Fibroblast of lung (primary cell): Measurements from ENCODE around the gene THAP4. TPM values are rescaled to one million over a fixed set of nuclear protein-coding genes. Genes with fewer than 3 reads are reported as not detected.

ENCODE experiments used
- DNase-seq, 2 donors: peaks; one replicate each; pipeline versions ENCODE4 v3.0.0 to v3.0.0-alpha.2; 2010; ENCODE audit warnings: low read depth in 2 of 2
- H2AFZ ChIP-seq: 2 replicates; pipeline ENCODE4 v1.5.1; 2012; ENCODE audit warnings: low read length, control low read depth, inconsistent platforms
- H3K27ac ChIP-seq: 2 replicates; pipeline ENCODE4 v1.5.1; 2011; ENCODE audit warnings: low read length, control low read depth; ENCODE audit not compliant: insufficient read depth
- H3K27me3 ChIP-seq: 2 replicates; pipeline ENCODE4 v1.5.1; 2011; ENCODE audit warnings: mild to moderate bottlenecking, low read length; ENCODE audit not compliant: control insufficient read depth, insufficient read depth
- H3K36me3 ChIP-seq: 2 replicates; pipeline ENCODE4 v1.5.1; 2011; ENCODE audit warnings: low read length; ENCODE audit not compliant: control insufficient read depth, insufficient read depth
- H3K4me1 ChIP-seq: 2 replicates; pipeline ENCODE4 v1.5.1; 2011; ENCODE audit warnings: low read length; ENCODE audit not compliant: control insufficient read depth, insufficient read depth; ENCODE audit errors: extremely low read depth
- H3K4me2 ChIP-seq: 2 replicates; pipeline ENCODE4 v1.5.1; 2011; ENCODE audit warnings: low read length, control low read depth; ENCODE audit not compliant: insufficient read depth; ENCODE audit errors: extremely low read depth
- H3K4me3 ChIP-seq, 4 experiments: fragments of 200-600 bp in 1 of 4; sonication (generic) in 1 of 4; replicated peaks in 1 of 4; 2 replicates each; pipeline ENCODE4 v1.5.1; 2011 to 2016; ENCODE audit warnings: low read length in 4 of 4, low read depth in 3 of 4, mild to moderate bottlenecking in 3 of 4, control low read depth in 2 of 4, inconsistent platforms in 1 of 4, mixed read lengths in 1 of 4; ENCODE audit not compliant: insufficient read depth in 1 of 4; ENCODE audit errors: control extremely low read depth in 1 of 4
- H3K79me2 ChIP-seq: 2 replicates; pipeline ENCODE4 v1.5.1; 2012; ENCODE audit warnings: mild to moderate bottlenecking, low read length, inconsistent platforms; ENCODE audit not compliant: control insufficient read depth, insufficient read depth
- H3K9ac ChIP-seq: 2 replicates; pipeline ENCODE4 v1.5.1; 2011; ENCODE audit warnings: mild to moderate bottlenecking, low read length, control low read depth; ENCODE audit not compliant: insufficient read depth
- H3K9me3 ChIP-seq: 2 replicates; pipeline ENCODE4 v1.5.1; 2012; ENCODE audit warnings: low read depth, low read length; ENCODE audit not compliant: control insufficient read depth, insufficient read depth
- H4K20me1 ChIP-seq: 2 replicates; pipeline ENCODE4 v1.5.1; 2011; ENCODE audit warnings: low read length; ENCODE audit not compliant: control insufficient read depth, insufficient read depth; ENCODE audit errors: extremely low read depth
- EZH2 ChIP-seq: IDR thresholded peaks from 2 replicates; pipeline ENCODE4 v1.5.1; 2012; ENCODE audit warnings: low read length, control low read depth, mild to moderate bottlenecking; ENCODE audit errors: missing control alignments
- polyA plus RNA-seq, 2 donors: library from polyadenylated mRNA; depleted of rRNA in 1 of 2; stranded (reverse) in 1 of 2; unstranded in 1 of 2; fragments of >200 nt; gene quantifications; 2 replicates each; pipeline ENCODE4 v1.2.1, GENCODE V29; 2011 to 2012; ENCODE audit warnings: missing spikeins in 1 of 2
- total RNA-seq: library from RNA; depleted of rRNA; stranded (reverse); fragments of >200 nt; gene quantifications from 2 replicates; pipeline ENCODE4 v1.2.1, GENCODE V29; 2014
- TF ChIP-seq, protein P1 (sequence below), 2 donors: IDR thresholded peaks in 1 of 2; conservative IDR thresholded peaks in 1 of 2; 1 replicate in 1 of 2; 2 replicates in 1 of 2; pipeline ENCODE4 v1.5.1; 2011 to 2012; ENCODE audit warnings: low read length in 2 of 2, control low read depth in 1 of 2, inconsistent platforms in 1 of 2, low read depth in 1 of 2, mild to moderate bottlenecking in 1 of 2

The THAP4 gene
- total and polyA plus RNA-seq, 2 donors (not counting 1 experiment from before 2014, with no cell fraction given) = 19.3 to 47.7 TPM

DNA sequence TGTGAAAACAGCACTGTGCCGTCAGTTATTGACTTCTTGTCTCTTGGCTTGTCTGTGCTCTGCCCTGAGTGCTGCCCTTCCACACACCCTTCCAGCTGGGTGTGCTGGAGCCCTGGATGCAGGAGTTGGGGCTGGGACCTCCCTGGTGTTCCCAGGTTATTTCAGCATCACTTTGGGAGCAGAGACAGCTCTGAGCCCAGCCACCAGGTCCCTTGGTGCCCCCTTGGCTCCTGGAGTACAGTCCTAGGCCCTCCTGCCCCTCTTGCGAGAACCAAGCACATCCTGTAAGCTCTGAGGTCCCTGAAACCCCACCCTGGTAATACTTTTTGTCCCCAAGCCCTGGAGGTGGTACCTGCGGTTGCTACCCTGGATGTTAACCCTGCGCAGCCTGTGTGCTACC is 54.2 kb downstream of the THAP4 start:
- H3K4me2 ChIP-seq = no peak overlapping the region
- H3K4me3 ChIP-seq = no peak overlapping the region
- peaks cover 2% of the 10 kb centered on the region for H3K9me3 ChIP-seq
- DNase-seq = no peak
- TF ChIP-seq, protein P1, sequence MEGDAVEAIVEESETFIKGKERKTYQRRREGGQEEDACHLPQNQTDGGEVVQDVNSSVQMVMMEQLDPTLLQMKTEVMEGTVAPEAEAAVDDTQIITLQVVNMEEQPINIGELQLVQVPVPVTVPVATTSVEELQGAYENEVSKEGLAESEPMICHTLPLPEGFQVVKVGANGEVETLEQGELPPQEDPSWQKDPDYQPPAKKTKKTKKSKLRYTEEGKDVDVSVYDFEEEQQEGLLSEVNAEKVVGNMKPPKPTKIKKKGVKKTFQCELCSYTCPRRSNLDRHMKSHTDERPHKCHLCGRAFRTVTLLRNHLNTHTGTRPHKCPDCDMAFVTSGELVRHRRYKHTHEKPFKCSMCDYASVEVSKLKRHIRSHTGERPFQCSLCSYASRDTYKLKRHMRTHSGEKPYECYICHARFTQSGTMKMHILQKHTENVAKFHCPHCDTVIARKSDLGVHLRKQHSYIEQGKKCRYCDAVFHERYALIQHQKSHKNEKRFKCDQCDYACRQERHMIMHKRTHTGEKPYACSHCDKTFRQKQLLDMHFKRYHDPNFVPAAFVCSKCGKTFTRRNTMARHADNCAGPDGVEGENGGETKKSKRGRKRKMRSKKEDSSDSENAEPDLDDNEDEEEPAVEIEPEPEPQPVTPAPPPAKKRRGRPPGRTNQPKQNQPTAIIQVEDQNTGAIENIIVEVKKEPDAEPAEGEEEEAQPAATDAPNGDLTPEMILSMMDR (conservative IDR thresholded peaks at IDR 0.05 in 1 of 2, IDR thresholded peaks at IDR 0.05 in 1 of 2; ENCODE audit: low read depth in 1 of 2, low read length in 2 of 2) = no peak
- TF ChIP-seq EZH2 = no peak
- no peak overlapping the region for H3K9ac ChIP-seq
- no peaks in the 10 kb centered on the region for H3K4me1 ChIP-seq
- no peak overlapping the region for H2AFZ ChIP-seq
- peaks cover 8% of the 10 kb centered on the region for H3K36me3 ChIP-seq
- no peaks in the 10 kb centered on the region for H3K79me2 ChIP-seq
- H3K27ac ChIP-seq = no peak overlapping the region
- no peaks in the 10 kb centered on the region for H3K27me3 ChIP-seq
- no peaks in the 10 kb centered on the region for H4K20me1 ChIP-seq

DNA sequence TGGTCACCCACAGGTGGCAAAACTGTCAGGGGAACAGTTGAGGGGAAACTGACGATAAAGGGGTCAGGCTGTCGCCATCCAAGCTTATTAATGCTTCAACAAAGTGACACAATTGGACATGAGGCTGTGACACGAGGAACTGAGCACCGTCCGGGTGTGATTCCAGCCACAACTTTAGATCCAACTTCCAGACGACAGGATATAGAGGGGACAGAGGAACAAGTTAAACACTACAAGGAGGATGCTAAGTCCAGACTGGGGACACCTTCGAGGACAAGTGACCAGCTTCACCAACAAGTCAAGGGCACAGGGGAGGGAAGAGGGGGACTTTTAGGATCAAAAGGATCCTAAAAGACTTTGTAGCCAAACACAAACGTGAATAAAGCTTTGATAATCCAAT is 54.6 kb downstream of the THAP4 start:
- H3K27ac ChIP-seq = no peak overlapping the region

GRCh38 chr2:241579281-241579680 is 57.7 kb downstream of the THAP4 start:
- Histone ChIP-seq H3K4me2 (no peak overlapping the region), H3K27me3 (no peaks in the 10 kb centered on the region), H3K9me3 (no peaks in the 10 kb centered on the region), H3K9ac (no peak overlapping the region), H3K27ac (no peak overlapping the region), H4K20me1 (no peaks in the 10 kb centered on the region), H3K4me1 (no peaks in the 10 kb centered on the region), H3K4me3 (no peak overlapping the region), H3K79me2 (no peaks in the 10 kb centered on the region), H2AFZ (no peak overlapping the region), H3K36me3 (peaks cover 8% of the 10 kb centered on the region)
- TF ChIP-seq EZH2 = no peak
- TF ChIP-seq, protein P1 (conservative IDR thresholded peaks at IDR 0.05 in 1 of 2, IDR thresholded peaks at IDR 0.05 in 1 of 2; ENCODE audit: low read depth in 1 of 2, low read length in 2 of 2) = no peak
- no peak for DNase-seq

More for the DNA sequence above, 54.6 kb downstream of the THAP4 start:
- Histone ChIP-seq H4K20me1 (no peaks in the 10 kb centered on the region), H3K9me3 (peaks cover 2% of the 10 kb centered on the region), H2AFZ (no peak overlapping the region), H3K4me3 (no peak overlapping the region), H3K4me2 (no peak overlapping the region), H3K27me3 (no peaks in the 10 kb centered on the region), H3K36me3 (peaks cover 8% of the 10 kb centered on the region), H3K4me1 (no peaks in the 10 kb centered on the region), H3K9ac (no peak overlapping the region), H3K79me2 (no peaks in the 10 kb centered on the region)
- TF ChIP-seq, protein P1 (conservative IDR thresholded peaks at IDR 0.05 in 1 of 2, IDR thresholded peaks at IDR 0.05 in 1 of 2; ENCODE audit: low read depth in 1 of 2, low read length in 2 of 2) = no peak
- no peak for TF ChIP-seq EZH2
- DNase-seq = no peak
